Endothelial cell of umbilical vein (primary cell): ENCODE results near the gene PKP3. TPM values are rescaled to one million over a fixed set of nuclear protein-coding genes. Genes with fewer than 3 reads are reported as not detected.
"Not testable (repeated sequence)": the region's sequence is repeated elsewhere in the genome, so short reads cannot be mapped to it uniquely, and the experiment has no call there.

Experiments
- BruUV-seq: library from RNA; stranded (reverse); fragments of 400-500 nt; replicated peaks from 2 replicates; lab custom pipeline; 2021; lab: Mats Ljungman, UMichigan
- CTCF ChIA-PET: fragments of 300-600, 350-600 bp; sonication (Branson Sonifier 250); formaldehyde crosslinking; loops from one replicate; lab custom pipeline; 2021; ENCODE audit warnings: antibody characterized with exemption, inconsistent platforms; lab: Charles Lee
- POLR2A ChIA-PET: fragments of 300-600, 350-600 bp; sonication (Branson Sonifier 250); formaldehyde crosslinking; loops from one replicate; lab custom pipeline; 2021; ENCODE audit warnings: antibody characterized with exemption, inconsistent platforms; lab: Charles Lee
- DNase-seq: peaks from one replicate; pipeline ENCODE4 v3.0.0-alpha.2; 2011; ENCODE audit warnings: low read depth, low spot score
- FAIRE-seq: peaks from 2 replicates; lab custom pipeline; 2011; peaks lifted over from hg19 to GRCh38; lab: Jason Lieb, UNC
- H2AFZ ChIP-seq: 2 replicates; pipeline ENCODE4 v1.6.0; 2012; ENCODE audit warnings: low read depth, low read length, control low read depth, inconsistent platforms
- H3K27ac ChIP-seq: 2 replicates; pipeline ENCODE4 v1.5.1; 2011; ENCODE audit warnings: low read depth, mild to moderate bottlenecking, control low read depth, low read length, moderate library complexity; ENCODE audit not compliant: insufficient read depth
- H3K27me3 ChIP-seq, 2 experiments: 2 replicates each; pipeline versions ENCODE4 v1.6.0 to v1.6.1; 2011; ENCODE audit warnings: low read length in 2 of 2, mixed read lengths in 1 of 2; ENCODE audit not compliant: control insufficient read depth in 2 of 2, insufficient read depth in 2 of 2
- H3K36me3 ChIP-seq, 2 experiments: 2 replicates in 1 of 2; 3 replicates in 1 of 2; pipeline ENCODE4 v1.5.1; 2011; ENCODE audit warnings: low read length in 2 of 2, mild to moderate bottlenecking in 1 of 2, moderate library complexity in 1 of 2; ENCODE audit not compliant: control insufficient read depth in 2 of 2, insufficient read depth in 2 of 2; ENCODE audit errors: extremely low read depth in 1 of 2
- H3K4me1 ChIP-seq: 3 replicates; pipeline ENCODE4 v1.5.1; 2011; ENCODE audit warnings: mild to moderate bottlenecking, low read length; ENCODE audit not compliant: control insufficient read depth, insufficient read depth; ENCODE audit errors: extremely low read depth
- H3K4me2 ChIP-seq: 2 replicates; pipeline ENCODE4 v1.6.1; 2011; ENCODE audit warnings: low read length, control low read depth, mixed read lengths; ENCODE audit not compliant: insufficient read depth
- H3K4me3 ChIP-seq, 3 experiments: fragments of 200-600 bp in 1 of 3; sonication (generic), shearing (Covaris generic) in 1 of 3; replicated peaks in 1 of 3; 2 replicates each; pipeline ENCODE4 v1.5.1; 2011 to 2016; ENCODE audit warnings: control low read depth in 3 of 3, low read length in 3 of 3, mild to moderate bottlenecking in 2 of 3, inconsistent platforms in 1 of 3, low read depth in 1 of 3, moderate library complexity in 1 of 3; ENCODE audit not compliant: insufficient read depth in 1 of 3
- H3K79me2 ChIP-seq: 2 replicates; pipeline ENCODE4 v1.6.0; 2012; ENCODE audit warnings: low read length, inconsistent platforms; ENCODE audit not compliant: control insufficient read depth, insufficient read depth
- H3K9ac ChIP-seq: replicated peaks from 2 replicates; pipeline ENCODE3; 2011; ENCODE audit warnings: low read length, control low read depth; ENCODE audit not compliant: insufficient read depth; ENCODE audit errors: extremely low read depth
- H3K9me1 ChIP-seq: replicated peaks from 3 replicates; pipeline ENCODE4 v1.6.0; 2011; ENCODE audit warnings: mild to moderate bottlenecking, low read length; ENCODE audit not compliant: control insufficient read depth, insufficient read depth; ENCODE audit errors: extremely low read depth
- H3K9me3 ChIP-seq: replicated peaks from 2 replicates; pipeline ENCODE4 v1.5.1; 2012; ENCODE audit warnings: low read length, inconsistent platforms; ENCODE audit not compliant: control insufficient read depth, insufficient read depth
- H4K20me1 ChIP-seq: replicated peaks from 2 replicates; pipeline ENCODE3; 2011; ENCODE audit warnings: mild to moderate bottlenecking, low read length; ENCODE audit not compliant: control insufficient read depth, insufficient read depth; ENCODE audit errors: extremely low read depth
- CTCF ChIP-seq, 2 donors: IDR thresholded peaks; 1 replicate in 1 of 2; 2 replicates in 1 of 2; pipeline ENCODE4 v1.5.1; 2011; ENCODE audit warnings: low read length in 2 of 2, mild to moderate bottlenecking in 2 of 2, moderate library complexity in 2 of 2, control low read depth in 1 of 2, inconsistent platforms in 1 of 2, low read depth in 1 of 2; ENCODE audit not compliant: insufficient read depth in 1 of 2; ENCODE audit errors: extremely low read depth in 1 of 2
- JUN ChIP-seq: IDR thresholded peaks from 2 replicates; pipeline ENCODE4 v1.6.1; 2011; ENCODE audit warnings: borderline replicate concordance, low read depth; ENCODE audit not compliant: insufficient read length, insufficient read depth
- dilution Hi-C: fragments of 300-500 bp; cut with MboI; formaldehyde crosslinking; loops from one replicate; pipeline ENCODE4 v1.15.0; 2019; ENCODE audit warnings: low sequenced_read_pairs; ENCODE audit not compliant: extremely low pct_ligation_motif_present
- intact Hi-C: fragments of 100-400 bp; cut with micrococcal nuclease; formaldehyde crosslinking; loops from one replicate; pipeline ENCODE4 v1.10.0; 2022
- polyA plus RNA-seq, 4 experiments: library from polyadenylated mRNA; depleted of rRNA in 3 of 4; stranded (reverse) in 3 of 4; unstranded in 1 of 4; fragments of >200 nt; gene quantifications; 2 replicates each; pipeline versions ENCODE4 v1.2.1 to v1.2.3, GENCODE V29; 2011 to 2012; ENCODE audit warnings: missing spikeins in 1 of 4
- total RNA-seq: library from RNA; stranded (reverse); gene quantifications from 2 replicates; pipeline ENCODE4 v1.2.3, GENCODE V29; 2021

Gene PKP3
- total and polyA plus RNA-seq, 2 donors (not counting 3 experiments of a cell fraction or from before 2014, with no cell fraction given): 0.27 to 0.59 TPM

GRCh38 chr11:387193-387793, 6.7 kb upstream of the PKP3 start:
- Histone ChIP-seq H3K9ac (no peak overlapping the region), H3K9me1 (no peaks in the 10 kb centered on the region), H3K36me3 (no peaks in the 10 kb centered on the region), H3K4me1 (no peaks in the 10 kb centered on the region), H3K79me2 (no peaks in the 10 kb centered on the region), H3K4me3 (no peak overlapping the region), H2AFZ (no peak overlapping the region), H3K9me3 (no peaks in the 10 kb centered on the region), H3K27ac (no peak overlapping the region), H3K4me2 (no peak overlapping the region), H4K20me1 (no peaks in the 10 kb centered on the region), H3K27me3 (peaks cover 0 to 4% of the 10 kb centered on the region in 2 experiments)
- dilution Hi-C loops: no loop called here
- no peak for FAIRE-seq
- ChIA-PET POLR2A (no interaction called here), CTCF (interaction anchor here (0.9 to 2.7 kb wide), 4 partner anchors 10 to 61 kb away, joined by 3 to 13 read pairs (median 5); no protein-coding TSS in a partner anchor)
- no peak for DNase-seq
- intact Hi-C loops: no loop called here
- BruUV-seq: no TSS peak
- TF ChIP-seq JUN (no peak), CTCF (IDR thresholded peaks at IDR 0.05; ENCODE audit: extremely low read depth in 1 of 2, insufficient read depth in 1 of 2, low read depth in 1 of 2, low read length in 2 of 2) (no peak)

GRCh38 chr11:389369-389768, 4.6 kb upstream of the PKP3 start:
- H3K4me1 ChIP-seq, H3K79me2 ChIP-seq, POLR2A ChIA-PET, H2AFZ ChIP-seq, H3K4me3 ChIP-seq, H3K27ac ChIP-seq, dilution Hi-C loops, H3K27me3 ChIP-seq, CTCF ChIA-PET, H3K9me3 ChIP-seq, DNase-seq, H4K20me1 ChIP-seq, BruUV-seq, FAIRE-seq, H3K4me2 ChIP-seq, H3K9ac ChIP-seq, intact Hi-C loops, H3K9me1 ChIP-seq, H3K36me3 ChIP-seq: not testable (repeated sequence)
